ENCODE measurements around the gene TMEM234. TPM values are rescaled to one million over a fixed set of nuclear protein-coding genes. Genes with fewer than 3 reads are reported as not detected.

TMEM234 gene
- total and polyA plus RNA-seq, 2 of the 4 experiments (the other 2 are of a cell fraction): 10.8 to 22.7 TPM

GRCh38 chr1:32249831-32250525 lies 27.8 kb upstream of the TMEM234 start:
- Histone ChIP-seq H3K9ac (ENCODE audit: low read depth, low read length) (no peak overlapping the region), H3K36me3 (ENCODE audit: control insufficient read depth, insufficient read depth, low read length) (no peaks in the 10 kb centered on the region), H3K4me3 (ENCODE audit: insufficient read depth, low read depth, low read length) (no peak overlapping the region), H3K27me3 (ENCODE audit: control insufficient read depth, insufficient read depth, low read length) (peaks cover 2% of the 10 kb centered on the region; the same call in 1 of the 2 replicates), H2AK9ac (replicated peaks; ENCODE audit: low read depth, low read length, poor library complexity) (no peak overlapping the region), H2AFZ (replicated peaks; ENCODE audit: low read length, poor library complexity) (peak overlapping the region; percentile 69), H2BK15ac (ENCODE audit: low read depth, low read length) (no peak overlapping the region), H3K23ac (ENCODE audit: low read depth, low read length) (no peak overlapping the region), H2BK120ac (ENCODE audit: low read depth, low read length) (no peak overlapping the region), H2BK20ac (ENCODE audit: low read depth, low read length) (0 out of 2 replicates have a peak overlapping the region, but pooled peaks have one; percentile 3), H4K5ac (ENCODE audit: low read depth, low read length) (no peak overlapping the region; the same call in 1 of the 2 replicates), H3K4me1 (ENCODE audit: control insufficient read depth, insufficient read depth, low read length) (peaks cover 16% of the 10 kb centered on the region), H4K20me1 (ENCODE audit: insufficient read depth, low read length) (no peaks in the 10 kb centered on the region), H2BK5ac (ENCODE audit: low read depth, low read length, poor library complexity, severe bottlenecking) (no peak overlapping the region), H3K4me2 (ENCODE audit: low read depth, low read length) (no peak overlapping the region), H4K91ac (ENCODE audit: insufficient read depth, low read depth, low read length) (no peak overlapping the region), H3K18ac (ENCODE audit: low read depth, low read length) (no peak overlapping the region), H3K4ac (ENCODE audit: low read depth, low read length) (0 out of 2 replicates have a peak overlapping the region, but pooled peaks have one; percentile 7), H3K9me1 (ENCODE audit: insufficient read depth, low read length) (peaks cover 10% of the 10 kb centered on the region), H3K9me3 (ENCODE audit: control insufficient read depth, insufficient read depth, low read length) (no peaks in the 10 kb centered on the region), H3K79me1 (ENCODE audit: low read depth in 1 of 2, low read length in 2 of 2) (peaks cover 0 to 3% of the 10 kb centered on the region in 2 experiments; a peak in 1 of 4 replicates), H2AK5ac (ENCODE audit: low read depth, low read length) (no peak overlapping the region), H4K8ac (ENCODE audit: low read depth in 2 of 2, low read length in 2 of 2) (no peak overlapping the region), H3K27ac (ENCODE audit: insufficient read depth, low read length) (no peak overlapping the region), H3K14ac (replicated peaks; ENCODE audit: low read depth, low read length) (no peak overlapping the region), H3K56ac (ENCODE audit: extremely low read depth, insufficient read depth, low read length) (no peak overlapping the region)
- dilution Hi-C loops (cut with HindIII; ENCODE audit: low sequenced_read_pairs, unreplicated experiment): no loop called here
- no TSS peak for BruUV-seq (replicated peaks)
- ATAC-seq (ENCODE audit: low read depth) (no peak), DNase-seq (peak; percentile 46)
- WGBS, 2 experiments (ENCODE audit: extremely low coverage in 2 of 2, insufficient read length in 1 of 2): 70% methylated on average over 4 of the region's 9 CpGs; no CpG with 5 or more reads in 1 of the 2 experiments
- ChIA-PET CTCF (no interaction called here), POLR2A (ENCODE audit: unreplicated experiment) (interaction anchor here (0.5 kb wide), 1 partner anchor 12 kb away, joined by 3 read pairs; no protein-coding TSS in a partner anchor)
- intact Hi-C loops (cut with micrococcal nuclease): no loop called here
- TF ChIP-seq POLR2A (IDR thresholded peaks at IDR 0.05; ENCODE audit: low read depth, low read length) (no peak), FOS (IDR thresholded peaks at IDR 0.05; ENCODE audit: low read depth, low read length) (no peak), MXI1 (IDR thresholded peaks at IDR 0.05; ENCODE audit: borderline replicate concordance, low read depth, low read length) (no peak), CHD1 (IDR thresholded peaks at IDR 0.05; ENCODE audit: low read depth, low read length) (no peak), CTCF (conservative IDR thresholded peaks at IDR 0.05; ENCODE audit: low read depth, low read length) (no peak)
- in situ Hi-C loops (cut with MboI; ENCODE audit: low sequenced_read_pairs): no loop called here
